WTC11 (cell line): Measurements from ENCODE around the gene FCN1. TPM values are rescaled to one million over a fixed set of nuclear protein-coding genes. Genes with fewer than 3 reads are reported as not detected.

Source experiments
- ATAC-seq: fragments of 200-7000 bp; cut with Tn5 transposase; 2 replicates; pipeline ENCODE4 v1.10.0; 2021; ENCODE audit warnings: mild to moderate bottlenecking, moderate library complexity
- CTCF ChIA-PET: fragments of 300-600 bp; sonication (Branson Sonifier 250); formaldehyde crosslinking; loops from one replicate; lab custom pipeline; 2021; ENCODE audit warnings: antibody characterized with exemption; lab: Charles Lee
- POLR2A ChIA-PET: fragments of 350-600 bp; sonication (Branson Sonifier 250); formaldehyde crosslinking; loops from one replicate; lab custom pipeline; 2021; ENCODE audit warnings: antibody characterized with exemption; lab: Charles Lee
- DNase-seq: peaks from one replicate; pipeline ENCODE4 v3.0.0; 2021; ENCODE audit warnings: low spot score
- H3K27ac Mint-ChIP-seq: 2 replicates; pipeline ENCODE4 v1.8.0; 2021; ENCODE audit warnings: mixed read lengths
- H3K27me3 Mint-ChIP-seq: 2 replicates; pipeline ENCODE4 v1.8.0; 2021; ENCODE audit warnings: low read depth, mild to moderate bottlenecking, moderate library complexity, mixed read lengths
- H3K36me3 Mint-ChIP-seq: 2 replicates; pipeline ENCODE4 v1.8.0; 2021; ENCODE audit warnings: mixed read lengths
- H3K4me1 Mint-ChIP-seq: 2 replicates; pipeline ENCODE4 v1.8.0; 2022; ENCODE audit warnings: mixed read lengths
- H3K4me3 Mint-ChIP-seq: 2 replicates; pipeline ENCODE4 v1.8.0; 2021; ENCODE audit warnings: mild to moderate bottlenecking, moderate library complexity, mixed read lengths
- H3K9me3 Mint-ChIP-seq: 2 replicates; pipeline ENCODE4 v1.8.0; 2021; ENCODE audit warnings: mixed read lengths
- CREM ChIP-seq: sonication (generic); formaldehyde crosslinking; IDR thresholded peaks from 2 replicates; pipeline ENCODE4 v1.8.1; 2022; ENCODE audit warnings: mild to moderate bottlenecking, missing genetic modification reagents, moderate library complexity
- FOXJ3 ChIP-seq: sonication (generic); formaldehyde crosslinking; IDR thresholded peaks from 2 replicates; pipeline ENCODE4 v1.9.0; 2021; ENCODE audit warnings: missing genetic modification reagents, mild to moderate bottlenecking, borderline replicate concordance
- FOXP1 ChIP-seq: sonication (generic); formaldehyde crosslinking; IDR thresholded peaks from 2 replicates; pipeline ENCODE4 v1.8.0; 2022; ENCODE audit warnings: missing genetic modification reagents, mild to moderate bottlenecking, moderate library complexity, borderline replicate concordance
- GABPB1 ChIP-seq: sonication (generic); formaldehyde crosslinking; IDR thresholded peaks from 2 replicates; pipeline ENCODE4 v1.8.1; 2023; ENCODE audit warnings: mild to moderate bottlenecking, missing genetic modification reagents
- GRHL2 ChIP-seq: fragments of 250-450 bp; sonication (Bioruptor Pico); IDR thresholded peaks from 2 replicates; pipeline ENCODE4 v1.8.0; 2022; ENCODE audit warnings: mild to moderate bottlenecking, moderate library complexity; ENCODE audit not compliant: insufficient replicate concordance, severe bottlenecking
- HMGA2 ChIP-seq: fragments of 250-450 bp; sonication (Bioruptor Pico); IDR thresholded peaks from 2 replicates; pipeline ENCODE4 v1.4.0; 2021; ENCODE audit warnings: mild to moderate bottlenecking, moderate library complexity
- JAZF1 ChIP-seq: fragments of 250-450 bp; sonication (Bioruptor Pico); IDR thresholded peaks from 2 replicates; pipeline ENCODE4 v1.9.0; 2021; ENCODE audit warnings: moderate library complexity, mild to moderate bottlenecking, inconsistent platforms
- MYBL2 ChIP-seq: sonication (generic); formaldehyde crosslinking; IDR thresholded peaks from 2 replicates; pipeline ENCODE4 v1.8.1; 2023; ENCODE audit warnings: mild to moderate bottlenecking, moderate library complexity, missing genetic modification reagents
- NFE2L1 ChIP-seq: sonication (generic); formaldehyde crosslinking; IDR thresholded peaks from 2 replicates; pipeline ENCODE4 v1.8.1; 2023; ENCODE audit warnings: missing genetic modification reagents
- RELA ChIP-seq: sonication (generic); formaldehyde crosslinking; IDR thresholded peaks from 2 replicates; pipeline ENCODE4 v1.8.1; 2022; ENCODE audit warnings: missing genetic modification reagents, mild to moderate bottlenecking, borderline replicate concordance
- RORB ChIP-seq: fragments of 250-450 bp; sonication (Bioruptor Pico); IDR thresholded peaks from 2 replicates; pipeline ENCODE4 v1.9.0; 2021; ENCODE audit warnings: mild to moderate bottlenecking
- SOX15 ChIP-seq: fragments of 250-450 bp; sonication (Bioruptor Pico); IDR thresholded peaks from 2 replicates; pipeline ENCODE4 v1.9.0; 2021; ENCODE audit warnings: mild to moderate bottlenecking
- SP1 ChIP-seq: sonication (generic); formaldehyde crosslinking; conservative IDR thresholded peaks from 2 replicates; pipeline ENCODE4 v1.8.1; 2022; ENCODE audit warnings: missing genetic modification reagents
- TEAD4 ChIP-seq: sonication (generic); formaldehyde crosslinking; IDR thresholded peaks from 2 replicates; pipeline ENCODE4 v1.8.0; 2022; ENCODE audit warnings: mild to moderate bottlenecking, missing genetic modification reagents
- TP53 ChIP-seq: sonication (generic); formaldehyde crosslinking; IDR thresholded peaks from 2 replicates; pipeline ENCODE4 v1.8.1; 2023; ENCODE audit warnings: mild to moderate bottlenecking, missing genetic modification reagents
- ZBTB21 ChIP-seq: sonication (generic); formaldehyde crosslinking; IDR thresholded peaks from 2 replicates; pipeline ENCODE4 v1.8.1; 2023; ENCODE audit warnings: mild to moderate bottlenecking, missing genetic modification reagents, borderline replicate concordance
- ZNF219 ChIP-seq: sonication (generic); formaldehyde crosslinking; IDR thresholded peaks from 2 replicates; pipeline ENCODE4 v1.8.0; 2023; ENCODE audit warnings: missing genetic modification reagents, mild to moderate bottlenecking, borderline replicate concordance
- ZNF416 ChIP-seq: fragments of 250-450 bp; sonication (Bioruptor Pico); IDR thresholded peaks from 2 replicates; pipeline ENCODE4 v1.9.0; 2021; ENCODE audit warnings: mild to moderate bottlenecking, inconsistent platforms
- total RNA-seq: library from RNA; stranded (reverse); gene quantifications from 3 replicates; pipeline ENCODE4 v1.2.3, GENCODE V29; 2021
- TF ChIP-seq, protein P1 (sequence below): fragments of 250-450 bp; sonication (Bioruptor Pico); IDR thresholded peaks from 2 replicates; pipeline ENCODE4 v1.9.0; 2021; ENCODE audit warnings: moderate library complexity, mild to moderate bottlenecking, inconsistent platforms, borderline replicate concordance
- TF ChIP-seq, protein P2 (sequence below): fragments of 250-450 bp; sonication (Bioruptor Pico); conservative IDR thresholded peaks from 2 replicates; pipeline ENCODE4 v1.9.0; 2021; ENCODE audit warnings: mild to moderate bottlenecking
- TF ChIP-seq, protein P3 (sequence below): sonication (generic); formaldehyde crosslinking; IDR thresholded peaks from 2 replicates; pipeline ENCODE4 v1.8.0; 2022; ENCODE audit warnings: mild to moderate bottlenecking, missing genetic modification reagents
- TF ChIP-seq, protein P4 (sequence below): fragments of 200-600 bp; IDR thresholded peaks from 2 replicates; pipeline ENCODE4 v1.8.0; 2022; ENCODE audit warnings: antibody characterized with exemption
- TF ChIP-seq, protein P5 (sequence below): sonication (generic); formaldehyde crosslinking; IDR thresholded peaks from 2 replicates; pipeline ENCODE4 v1.8.0; 2022; ENCODE audit warnings: mild to moderate bottlenecking, missing genetic modification reagents
- TF ChIP-seq, protein P6 (sequence below): sonication (generic); formaldehyde crosslinking; IDR thresholded peaks from 2 replicates; pipeline ENCODE4 v1.8.1; 2022; ENCODE audit warnings: missing genetic modification reagents, borderline replicate concordance
- TF ChIP-seq, protein P7 (sequence below): fragments of 250-450 bp; sonication (Bioruptor Pico); IDR thresholded peaks from 2 replicates; pipeline ENCODE4 v1.9.0; 2021; ENCODE audit warnings: mild to moderate bottlenecking

The FCN1 gene
- total RNA-seq, 1 experiment from 2014 or later = not detected

DNA sequence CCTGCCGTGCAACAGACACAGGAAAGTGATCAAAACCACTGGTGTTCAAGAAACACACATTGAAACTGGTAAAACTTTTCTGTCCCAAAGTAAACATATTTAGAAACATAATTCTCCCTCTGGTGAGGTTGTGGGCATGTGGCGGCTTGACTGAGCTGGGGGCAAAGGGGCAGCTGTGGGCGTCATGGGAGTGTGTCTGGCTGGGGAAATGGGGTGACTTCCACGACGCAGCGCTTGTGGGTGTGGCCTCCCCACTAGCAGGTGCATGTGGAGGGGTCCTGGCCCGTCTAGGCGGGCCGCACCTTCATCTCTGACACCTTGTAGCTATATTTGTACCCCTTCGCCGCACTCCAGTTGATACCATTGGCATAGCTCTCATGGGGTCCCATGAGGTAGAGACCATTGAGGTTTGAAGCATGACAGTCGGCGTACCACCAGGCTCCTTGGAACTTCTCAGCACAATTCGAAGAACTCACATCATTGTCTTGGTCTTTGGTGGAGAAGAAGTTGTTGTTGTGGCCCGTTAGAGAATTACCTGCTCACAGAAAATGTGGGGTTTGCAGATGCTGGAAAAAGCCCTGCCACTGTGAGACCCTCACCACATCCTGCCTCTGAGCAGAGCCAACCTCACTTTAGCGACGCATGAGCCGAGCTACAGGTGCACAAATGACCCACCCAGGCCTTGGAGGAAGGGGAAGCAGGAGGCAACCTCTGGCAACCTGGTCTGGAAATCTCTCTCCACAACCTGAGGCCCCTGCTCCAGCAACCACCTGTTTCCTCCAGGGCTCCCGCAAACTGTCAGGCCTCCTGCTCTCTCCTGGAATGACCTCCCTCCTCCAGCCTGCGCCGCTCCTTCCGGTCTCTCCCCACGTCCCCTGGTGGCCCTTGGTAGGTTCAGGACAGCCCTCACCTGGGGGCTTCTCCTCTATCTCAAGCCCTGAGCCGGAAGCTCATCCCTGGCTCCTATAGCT, 7.9 kb downstream of the FCN1 start:
- H3K4me1 Mint-ChIP-seq = no peaks in the 10 kb centered on the region
- no peaks in the 10 kb centered on the region for H3K36me3 Mint-ChIP-seq
- no peak overlapping the region for H3K27ac Mint-ChIP-seq
- no peaks in the 10 kb centered on the region for H3K27me3 Mint-ChIP-seq
- ATAC-seq (no peak), DNase-seq (no peak)
- no peak for TF ChIP-seq SOX15 (CRISPR knock-in tag)
- TF ChIP-seq, protein P1, sequence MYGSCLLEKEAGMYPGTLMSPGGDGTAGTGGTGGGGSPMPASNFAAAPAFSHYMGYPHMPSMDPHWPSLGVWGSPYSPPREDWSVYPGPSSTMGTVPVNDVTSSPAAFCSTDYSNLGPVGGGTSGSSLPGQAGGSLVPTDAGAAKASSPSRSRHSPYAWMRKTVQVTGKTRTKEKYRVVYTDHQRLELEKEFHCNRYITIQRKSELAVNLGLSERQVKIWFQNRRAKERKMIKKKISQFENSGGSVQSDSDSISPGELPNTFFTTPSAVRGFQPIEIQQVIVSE (CRISPR knock-in tag) = no peak
- TF ChIP-seq NFE2L1 (CRISPR knock-in tag) = no peak
- no peak for TF ChIP-seq JAZF1
- TF ChIP-seq TP53 (CRISPR knock-in tag) = no peak
- no peak for TF ChIP-seq TEAD4 (CRISPR knock-in tag)
- no peak for TF ChIP-seq GRHL2 (CRISPR knock-in tag)
- TF ChIP-seq, protein P2, sequence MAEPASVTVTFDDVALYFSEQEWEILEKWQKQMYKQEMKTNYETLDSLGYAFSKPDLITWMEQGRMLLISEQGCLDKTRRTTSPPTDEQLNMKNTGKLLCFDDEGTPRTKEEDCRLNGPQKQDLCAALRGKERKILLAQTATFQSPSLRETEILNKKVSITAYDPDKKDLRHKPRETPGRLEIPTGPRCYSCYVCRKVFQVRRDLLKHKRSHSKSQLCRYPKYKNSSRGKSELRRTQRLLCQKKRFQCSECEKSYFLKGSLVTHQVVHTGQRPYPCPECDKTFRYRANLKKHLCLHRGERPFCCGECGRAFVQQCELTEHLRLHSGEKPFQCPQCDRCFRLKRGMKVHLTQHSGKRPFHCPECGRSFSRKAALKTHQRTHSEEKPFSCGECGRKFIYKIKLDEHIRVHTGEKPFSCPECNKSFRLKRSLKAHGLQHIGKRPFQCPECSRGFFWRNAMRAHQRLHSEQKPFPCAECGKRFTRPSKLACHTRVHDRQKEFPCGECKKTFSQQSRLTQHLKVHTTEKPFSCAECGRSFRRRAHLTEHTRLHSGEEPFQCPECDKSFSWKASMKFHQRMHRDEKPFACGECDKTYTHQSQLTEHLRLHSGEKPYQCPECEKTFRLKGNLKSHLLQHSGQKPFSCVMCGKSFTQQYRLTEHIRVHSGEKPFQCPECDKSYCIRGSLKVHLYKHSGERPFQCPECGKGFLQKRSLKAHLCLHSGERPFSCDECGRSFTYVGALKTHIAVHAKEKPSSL (CRISPR knock-in tag) = no peak
- TF ChIP-seq RELA (CRISPR knock-in tag) = no peak
- H3K4me3 Mint-ChIP-seq = no peak overlapping the region
- CTCF ChIA-PET = interaction anchor here (1.1 kb wide), 1 partner anchor 73 kb away, joined by 3 read pairs; no protein-coding TSS in a partner anchor
- no peaks in the 10 kb centered on the region for H3K9me3 Mint-ChIP-seq
- POLR2A ChIA-PET = no interaction called here

DNA sequence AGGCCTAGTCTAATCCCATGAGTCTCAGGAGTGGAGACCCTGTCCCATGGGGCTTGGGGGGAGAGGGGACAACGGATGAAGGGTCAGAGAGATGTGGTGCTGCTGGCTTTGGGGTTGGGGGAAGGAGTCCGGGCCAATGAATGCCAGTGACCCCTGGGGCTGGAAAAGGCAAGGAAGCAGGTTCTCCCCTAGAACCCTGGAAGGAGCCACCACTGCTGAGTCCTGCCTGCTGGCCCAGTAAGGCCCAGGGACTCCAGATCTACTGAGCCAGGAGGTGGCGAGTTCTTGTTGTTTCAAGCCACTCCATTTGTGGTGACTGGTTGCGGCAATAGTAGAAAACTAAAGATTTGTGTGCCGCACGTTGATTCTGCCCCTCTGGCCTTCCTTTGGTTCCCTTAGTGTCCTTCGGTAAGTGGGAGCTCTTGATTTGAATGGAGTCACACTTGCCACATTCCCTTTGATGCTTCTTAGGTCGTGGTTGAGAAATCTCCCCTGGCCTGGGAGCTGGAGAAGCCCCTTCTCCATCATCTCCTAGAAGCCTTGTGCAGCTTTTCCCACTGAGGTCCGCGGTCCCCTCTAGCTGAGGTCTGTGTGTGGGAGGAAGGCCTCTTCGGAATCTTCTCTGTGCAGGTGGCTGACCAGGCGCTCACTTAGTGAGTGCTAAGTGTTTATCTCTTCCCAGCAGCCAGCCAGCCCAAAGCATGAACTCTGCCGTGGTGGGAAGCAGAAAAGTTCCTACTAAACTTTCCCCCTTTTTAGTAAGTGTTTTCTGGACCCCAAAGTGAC, 9.0 kb downstream of the FCN1 start:
- no peak overlapping the region for H3K4me3 Mint-ChIP-seq
- no peak for TF ChIP-seq MYBL2 (CRISPR knock-in tag)
- TF ChIP-seq HMGA2 (CRISPR knock-in tag) = no peak
- TF ChIP-seq ZNF416 = no peak
- TF ChIP-seq, protein P3, sequence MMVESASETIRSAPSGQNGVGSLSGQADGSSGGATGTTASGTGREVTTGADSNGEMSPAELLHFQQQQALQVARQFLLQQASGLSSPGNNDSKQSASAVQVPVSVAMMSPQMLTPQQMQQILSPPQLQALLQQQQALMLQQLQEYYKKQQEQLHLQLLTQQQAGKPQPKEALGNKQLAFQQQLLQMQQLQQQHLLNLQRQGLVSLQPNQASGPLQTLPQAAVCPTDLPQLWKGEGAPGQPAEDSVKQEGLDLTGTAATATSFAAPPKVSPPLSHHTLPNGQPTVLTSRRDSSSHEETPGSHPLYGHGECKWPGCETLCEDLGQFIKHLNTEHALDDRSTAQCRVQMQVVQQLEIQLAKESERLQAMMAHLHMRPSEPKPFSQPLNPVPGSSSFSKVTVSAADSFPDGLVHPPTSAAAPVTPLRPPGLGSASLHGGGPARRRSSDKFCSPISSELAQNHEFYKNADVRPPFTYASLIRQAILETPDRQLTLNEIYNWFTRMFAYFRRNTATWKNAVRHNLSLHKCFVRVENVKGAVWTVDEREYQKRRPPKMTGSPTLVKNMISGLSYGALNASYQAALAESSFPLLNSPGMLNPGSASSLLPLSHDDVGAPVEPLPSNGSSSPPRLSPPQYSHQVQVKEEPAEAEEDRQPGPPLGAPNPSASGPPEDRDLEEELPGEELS (CRISPR knock-in tag) = no peak
- no peak for TF ChIP-seq TEAD4 (CRISPR knock-in tag)
- TF ChIP-seq, protein P4, sequence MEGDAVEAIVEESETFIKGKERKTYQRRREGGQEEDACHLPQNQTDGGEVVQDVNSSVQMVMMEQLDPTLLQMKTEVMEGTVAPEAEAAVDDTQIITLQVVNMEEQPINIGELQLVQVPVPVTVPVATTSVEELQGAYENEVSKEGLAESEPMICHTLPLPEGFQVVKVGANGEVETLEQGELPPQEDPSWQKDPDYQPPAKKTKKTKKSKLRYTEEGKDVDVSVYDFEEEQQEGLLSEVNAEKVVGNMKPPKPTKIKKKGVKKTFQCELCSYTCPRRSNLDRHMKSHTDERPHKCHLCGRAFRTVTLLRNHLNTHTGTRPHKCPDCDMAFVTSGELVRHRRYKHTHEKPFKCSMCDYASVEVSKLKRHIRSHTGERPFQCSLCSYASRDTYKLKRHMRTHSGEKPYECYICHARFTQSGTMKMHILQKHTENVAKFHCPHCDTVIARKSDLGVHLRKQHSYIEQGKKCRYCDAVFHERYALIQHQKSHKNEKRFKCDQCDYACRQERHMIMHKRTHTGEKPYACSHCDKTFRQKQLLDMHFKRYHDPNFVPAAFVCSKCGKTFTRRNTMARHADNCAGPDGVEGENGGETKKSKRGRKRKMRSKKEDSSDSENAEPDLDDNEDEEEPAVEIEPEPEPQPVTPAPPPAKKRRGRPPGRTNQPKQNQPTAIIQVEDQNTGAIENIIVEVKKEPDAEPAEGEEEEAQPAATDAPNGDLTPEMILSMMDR = no peak
- no peak for TF ChIP-seq GABPB1 (CRISPR knock-in tag)
- no peak for TF ChIP-seq FOXP1 (CRISPR knock-in tag)
- TF ChIP-seq CREM (CRISPR knock-in tag) = no peak
- TF ChIP-seq, protein P5, sequence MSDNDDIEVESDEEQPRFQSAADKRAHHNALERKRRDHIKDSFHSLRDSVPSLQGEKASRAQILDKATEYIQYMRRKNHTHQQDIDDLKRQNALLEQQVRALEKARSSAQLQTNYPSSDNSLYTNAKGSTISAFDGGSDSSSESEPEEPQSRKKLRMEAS (CRISPR knock-in tag) = no peak
- TF ChIP-seq ZBTB21 (CRISPR knock-in tag) = no peak
- no peak for TF ChIP-seq ZNF219 (CRISPR knock-in tag)
- no peak for TF ChIP-seq FOXJ3 (CRISPR knock-in tag)
- TF ChIP-seq, protein P6, sequence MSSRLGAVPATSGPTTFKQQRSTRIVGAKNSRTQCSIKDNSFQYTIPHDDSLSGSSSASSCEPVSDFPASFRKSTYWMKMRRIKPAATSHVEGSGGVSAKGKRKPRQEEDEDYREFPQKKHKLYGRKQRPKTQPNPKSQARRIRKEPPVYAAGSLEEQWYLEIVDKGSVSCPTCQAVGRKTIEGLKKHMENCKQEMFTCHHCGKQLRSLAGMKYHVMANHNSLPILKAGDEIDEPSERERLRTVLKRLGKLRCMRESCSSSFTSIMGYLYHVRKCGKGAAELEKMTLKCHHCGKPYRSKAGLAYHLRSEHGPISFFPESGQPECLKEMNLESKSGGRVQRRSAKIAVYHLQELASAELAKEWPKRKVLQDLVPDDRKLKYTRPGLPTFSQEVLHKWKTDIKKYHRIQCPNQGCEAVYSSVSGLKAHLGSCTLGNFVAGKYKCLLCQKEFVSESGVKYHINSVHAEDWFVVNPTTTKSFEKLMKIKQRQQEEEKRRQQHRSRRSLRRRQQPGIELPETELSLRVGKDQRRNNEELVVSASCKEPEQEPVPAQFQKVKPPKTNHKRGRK (CRISPR knock-in tag) = no peak
- TF ChIP-seq, protein P7, sequence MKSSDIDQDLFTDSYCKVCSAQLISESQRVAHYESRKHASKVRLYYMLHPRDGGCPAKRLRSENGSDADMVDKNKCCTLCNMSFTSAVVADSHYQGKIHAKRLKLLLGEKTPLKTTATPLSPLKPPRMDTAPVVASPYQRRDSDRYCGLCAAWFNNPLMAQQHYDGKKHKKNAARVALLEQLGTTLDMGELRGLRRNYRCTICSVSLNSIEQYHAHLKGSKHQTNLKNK (CRISPR knock-in tag) = no peak
- TF ChIP-seq SP1 (CRISPR knock-in tag) = no peak
- TF ChIP-seq RORB (CRISPR knock-in tag) = no peak
- no peaks in the 10 kb centered on the region for H3K36me3 Mint-ChIP-seq
- H3K4me1 Mint-ChIP-seq = no peaks in the 10 kb centered on the region
- no peak overlapping the region for H3K27ac Mint-ChIP-seq
- H3K9me3 Mint-ChIP-seq = no peaks in the 10 kb centered on the region
- CTCF ChIA-PET = interaction anchor here (1.1 kb wide), 1 partner anchor 74 kb away, joined by 3 read pairs; no protein-coding TSS in a partner anchor
- ATAC-seq (no peak), DNase-seq (no peak)
- H3K27me3 Mint-ChIP-seq = no peaks in the 10 kb centered on the region
- POLR2A ChIA-PET = no interaction called here
